ENCODE measurements around the gene MUC15. TPM values are rescaled to one million over a fixed set of nuclear protein-coding genes. Genes with fewer than 3 reads are reported as not detected.
"Not testable (repeated sequence)": the region's sequence is repeated elsewhere in the genome, so short reads cannot be mapped to it uniquely, and the experiment has no call there.

Gene MUC15, protein sequence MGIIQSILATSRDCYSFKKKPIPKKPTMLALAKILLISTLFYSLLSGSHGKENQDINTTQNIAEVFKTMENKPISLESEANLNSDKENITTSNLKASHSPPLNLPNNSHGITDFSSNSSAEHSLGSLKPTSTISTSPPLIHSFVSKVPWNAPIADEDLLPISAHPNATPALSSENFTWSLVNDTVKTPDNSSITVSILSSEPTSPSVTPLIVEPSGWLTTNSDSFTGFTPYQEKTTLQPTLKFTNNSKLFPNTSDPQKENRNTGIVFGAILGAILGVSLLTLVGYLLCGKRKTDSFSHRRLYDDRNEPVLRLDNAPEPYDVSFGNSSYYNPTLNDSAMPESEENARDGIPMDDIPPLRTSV
- not detected in 2 replicates for total RNA-seq

DNA sequence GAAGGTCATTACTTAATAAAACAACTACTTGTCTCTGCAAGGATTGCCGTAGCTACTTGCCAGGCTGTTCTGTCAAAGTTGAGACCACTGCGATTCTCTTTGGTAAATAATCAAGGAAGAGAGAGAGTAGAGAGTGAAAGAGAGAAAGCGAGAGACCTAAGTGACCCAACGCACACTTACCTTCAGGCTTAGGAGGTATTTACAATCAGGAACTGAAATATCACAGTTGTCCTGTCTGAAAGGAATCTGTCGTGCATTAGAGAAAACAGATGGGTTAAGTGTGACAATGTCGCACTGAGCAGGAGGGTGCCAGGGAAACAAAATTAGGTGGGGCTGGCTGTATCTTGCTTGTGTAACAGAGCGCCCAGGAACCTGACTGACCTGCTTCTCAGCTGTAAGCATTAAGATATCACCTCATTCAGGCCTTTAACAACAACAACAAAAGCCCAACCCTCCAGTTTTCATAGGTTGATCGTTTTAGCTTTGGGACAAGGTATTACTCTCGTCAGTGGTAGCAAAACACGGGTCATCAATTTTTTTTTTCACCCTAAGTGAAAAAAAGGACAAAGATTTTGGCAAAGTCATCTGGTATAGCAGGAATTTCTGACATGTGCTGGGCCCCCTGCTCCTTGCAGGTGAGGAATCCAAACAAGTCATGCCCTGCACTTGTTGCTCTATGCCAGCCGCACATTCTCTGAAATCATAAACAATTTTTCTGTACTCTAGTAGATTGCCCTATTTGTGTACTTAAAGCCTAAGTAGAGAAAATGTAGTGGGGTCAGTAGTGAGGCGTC lies at the start of gene MUC15:
Gene MUC15, minus strand, starts transcription at position 403 of the 794 bp plus-strand sequence. CDS start 5,169 bp downstream, outside the sequence.
- intact Hi-C loops (cut with micrococcal nuclease): no loop called here

DNA sequence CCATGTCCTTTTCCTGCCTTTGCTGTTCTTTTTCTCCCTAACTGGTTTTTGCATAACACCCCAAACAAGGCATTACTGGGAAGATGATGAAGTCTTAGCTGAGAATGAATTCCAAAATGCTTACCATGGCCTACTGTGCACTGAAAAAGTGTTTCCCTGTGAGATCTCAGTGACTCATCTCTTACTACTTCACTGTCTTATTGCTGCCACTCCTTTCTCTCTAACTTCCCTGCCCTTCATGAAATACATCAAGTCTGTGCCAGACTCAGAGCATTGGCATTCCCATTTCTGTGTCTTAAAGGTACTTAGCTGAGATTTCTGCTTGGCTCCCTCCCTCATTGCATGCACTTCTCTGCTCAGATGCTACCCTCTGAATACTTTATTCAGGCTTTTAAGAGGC lies 49.1 kb upstream of the MUC15 start:
- intact Hi-C loops (cut with micrococcal nuclease): no loop called here

DNA sequence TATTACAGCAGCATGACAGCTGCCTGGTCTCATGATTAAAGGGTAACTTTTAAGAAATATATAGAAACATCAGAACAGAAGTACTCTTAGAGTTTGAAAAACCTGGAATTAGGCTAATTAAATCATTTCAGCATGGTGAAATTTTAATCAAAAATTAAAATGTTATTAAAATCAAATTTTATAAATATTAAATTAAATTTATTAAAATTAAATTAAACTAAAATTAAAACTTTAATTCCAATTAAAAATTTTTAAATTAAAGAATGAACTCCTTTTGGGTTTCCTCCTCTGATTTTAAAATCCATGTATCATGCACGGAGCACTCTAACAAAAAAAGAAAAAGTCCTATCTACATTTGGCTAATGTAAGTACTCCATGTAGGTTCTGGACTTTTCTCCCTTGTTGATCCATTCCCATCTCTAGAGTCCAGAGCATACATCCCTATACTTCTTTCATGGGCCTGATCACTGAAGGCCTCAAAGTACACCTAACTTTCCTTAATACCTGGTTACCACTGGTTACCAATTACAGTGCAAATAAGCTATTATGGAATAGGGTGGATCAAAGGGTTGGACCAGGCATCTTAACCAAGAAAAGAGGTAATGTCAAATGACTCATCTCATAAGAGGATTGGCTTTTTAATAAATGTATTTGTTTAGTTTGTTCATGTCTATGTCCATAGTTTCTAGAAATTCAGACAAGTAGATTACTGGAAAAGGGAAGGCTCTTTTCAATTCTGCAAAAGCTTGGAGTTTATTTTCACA lies 48.4 kb upstream of the MUC15 start:
- intact Hi-C loops (cut with micrococcal nuclease): no loop called here

DNA sequence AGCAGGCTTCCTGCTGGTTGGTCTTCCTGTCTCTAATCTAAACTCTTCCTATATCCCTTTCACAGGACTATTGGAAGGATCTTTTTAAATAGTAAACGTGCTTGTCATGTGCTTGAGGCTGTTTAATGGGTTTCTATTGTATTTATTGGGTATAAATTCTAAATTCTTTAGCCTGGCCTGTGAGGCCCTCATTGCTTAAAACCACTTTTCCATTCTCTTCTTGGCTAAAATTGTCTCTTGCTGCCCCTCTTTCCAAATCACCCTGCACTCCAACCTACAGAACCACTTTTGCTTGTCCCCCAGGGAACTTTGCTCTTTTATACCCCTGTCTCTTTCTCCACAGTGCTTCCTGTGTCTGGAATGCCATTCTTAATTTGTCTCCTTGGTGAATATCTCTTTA lies 46.4 kb upstream of the MUC15 start:
- intact Hi-C loops (cut with micrococcal nuclease): no loop called here

DNA sequence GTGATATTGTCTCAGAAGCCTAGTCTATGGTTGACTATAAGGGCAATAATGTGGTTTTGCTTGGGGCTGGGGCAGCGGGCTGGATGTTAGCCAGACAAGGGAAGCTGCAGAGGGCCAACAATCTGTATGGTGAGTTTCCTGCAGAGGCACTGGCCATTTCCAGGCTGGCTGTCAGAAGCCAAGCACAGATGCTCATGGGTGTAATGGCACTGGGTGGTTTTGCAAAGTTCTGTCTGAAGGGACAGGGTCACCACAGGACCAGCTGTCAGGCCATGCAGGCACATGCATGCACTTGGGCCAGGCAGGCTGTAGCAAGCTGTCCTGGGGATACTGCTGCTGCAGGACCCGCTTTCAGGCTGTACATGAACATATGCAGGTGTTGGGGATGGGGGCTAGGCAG lies 41.7 kb upstream of the MUC15 start:
- intact Hi-C loops (cut with micrococcal nuclease): no loop called here

DNA sequence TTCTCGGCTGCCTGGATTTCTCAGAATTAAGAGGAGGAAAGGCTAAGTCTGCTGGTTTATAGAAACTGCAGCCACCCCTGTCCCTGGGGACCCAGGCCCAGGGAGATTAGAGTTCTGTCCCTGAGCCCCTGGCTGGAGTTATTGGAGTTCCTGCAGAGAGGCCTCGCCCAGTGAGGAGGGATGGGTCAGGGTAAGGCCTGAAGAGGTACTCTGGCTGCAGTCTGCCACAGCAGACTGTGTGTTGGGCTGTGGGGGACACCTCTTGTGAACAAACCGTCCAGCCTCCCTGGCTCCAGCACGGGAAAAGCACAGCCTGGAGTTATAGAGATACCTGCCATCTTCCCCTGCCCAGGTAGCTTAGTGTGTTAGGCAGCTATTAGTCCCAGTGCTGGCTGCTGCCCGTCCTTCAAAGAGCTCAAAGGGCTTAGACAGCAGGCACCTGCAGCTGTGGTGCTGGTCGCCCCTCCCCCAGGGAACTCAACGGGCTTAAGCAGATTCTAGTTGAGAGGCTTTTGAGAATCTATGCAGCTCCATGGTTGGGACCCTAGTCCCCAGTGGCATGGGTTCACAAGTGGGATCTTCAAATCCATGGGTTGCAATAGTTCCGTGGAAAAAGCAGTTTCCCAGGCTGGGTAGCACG lies 36.6 kb upstream of the MUC15 start:
- intact Hi-C loops (cut with micrococcal nuclease): no loop called here

DNA sequence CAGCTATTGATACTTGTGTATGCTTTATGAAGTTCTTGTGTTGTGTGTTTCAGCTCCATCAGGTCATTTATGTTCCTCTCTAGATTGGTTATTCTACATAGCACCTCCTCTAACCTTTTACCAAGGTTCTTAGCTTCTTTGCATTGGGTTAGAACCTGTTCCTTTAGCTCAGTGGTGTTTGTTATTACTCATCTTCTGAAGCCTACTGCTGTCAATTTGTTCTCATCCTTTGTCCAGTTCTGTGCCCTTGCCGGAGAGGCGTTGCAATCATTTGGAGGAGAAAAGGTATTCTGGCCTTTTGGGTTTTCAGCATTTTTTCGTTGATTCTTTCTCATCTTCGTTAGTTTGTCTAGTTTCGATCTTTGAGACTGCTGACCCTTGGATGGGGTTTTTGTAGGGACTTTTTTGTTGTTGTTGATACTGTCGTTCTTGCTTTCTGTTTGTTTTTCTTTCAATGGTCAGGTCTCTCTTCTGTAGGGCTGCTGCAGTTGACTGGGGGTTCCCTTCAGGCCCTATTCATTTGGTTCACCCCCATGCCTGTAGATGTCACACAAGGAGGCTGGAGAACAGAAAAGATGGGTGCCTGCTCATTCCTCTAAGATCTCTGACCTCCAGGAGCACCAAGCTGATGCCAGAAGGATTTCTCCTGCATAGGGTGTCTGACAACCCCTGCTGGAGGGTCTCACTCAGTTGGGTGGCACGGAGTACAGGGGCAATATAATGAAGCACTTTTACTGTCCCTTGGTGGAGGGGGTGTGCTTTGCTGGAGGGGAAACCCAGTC lies 35.9 kb upstream of the MUC15 start:
- intact Hi-C loops (cut with micrococcal nuclease): no loop called here

DNA sequence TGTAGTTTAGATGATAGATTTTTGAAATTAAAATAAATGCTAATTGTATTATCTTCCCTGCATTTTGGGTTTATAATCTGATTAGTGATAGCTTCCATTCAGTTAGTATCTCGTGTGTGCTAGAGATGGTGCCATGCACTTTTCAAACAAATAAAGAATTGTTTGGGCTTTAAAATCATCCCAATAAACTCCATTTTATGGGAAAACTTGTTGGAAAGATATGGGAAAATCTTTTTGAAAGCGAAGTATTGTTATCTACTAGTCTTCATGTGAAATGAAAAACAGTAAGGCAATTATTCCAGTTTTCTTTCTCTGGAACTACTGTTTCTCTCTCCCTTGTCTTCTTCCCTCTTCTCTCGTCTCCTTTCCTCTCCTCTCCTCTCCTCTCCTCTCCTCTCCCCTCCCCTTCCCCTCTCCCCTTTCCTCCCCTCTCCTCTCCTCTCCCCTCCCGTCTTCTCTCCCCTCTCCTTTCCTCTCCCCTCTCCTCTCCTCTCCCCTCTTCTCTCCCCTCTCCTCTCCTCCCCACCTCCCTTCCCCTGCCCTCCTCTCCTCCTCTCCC lies 27.9 kb upstream of the MUC15 start:
- intact Hi-C loops (cut with micrococcal nuclease): no loop called here

DNA sequence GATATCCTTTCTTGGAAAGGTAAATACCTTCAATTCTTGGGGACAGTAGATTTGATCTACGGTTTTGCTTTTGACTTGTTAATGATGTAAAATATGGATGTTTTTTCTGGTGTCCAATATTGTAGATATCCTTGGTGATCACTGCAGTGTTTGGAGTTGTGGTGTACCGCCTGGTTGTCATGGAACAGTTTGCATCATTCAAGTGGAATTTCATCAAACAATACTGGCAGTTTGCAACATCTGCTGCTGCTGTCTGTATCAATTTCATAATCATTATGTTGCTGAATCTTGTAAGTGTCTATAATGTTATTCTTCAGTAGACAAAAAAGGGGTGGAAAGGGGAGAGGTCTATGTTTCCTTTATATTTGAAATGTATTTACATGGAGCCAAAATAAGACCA lies 27.4 kb upstream of the MUC15 start:
- intact Hi-C loops (cut with micrococcal nuclease): no loop called here

DNA sequence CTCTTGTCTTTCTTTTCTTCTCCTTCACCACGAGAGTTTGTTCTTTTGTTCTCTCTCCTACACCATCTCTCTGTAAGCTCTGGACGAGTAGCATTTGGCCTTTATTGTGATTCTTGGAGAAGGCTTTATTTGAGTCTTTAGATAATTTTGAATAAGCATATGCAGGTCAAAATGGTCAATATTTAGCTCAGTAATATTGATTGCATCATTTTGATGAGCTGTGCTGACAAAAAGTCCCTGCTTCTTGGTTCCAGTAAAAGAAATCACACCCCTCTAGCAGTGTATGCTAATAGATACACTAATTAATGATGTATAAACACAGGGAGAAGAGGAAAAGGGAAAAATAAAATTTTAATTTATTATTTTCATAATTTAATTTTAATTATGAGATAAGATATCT lies 25.8 kb upstream of the MUC15 start:
- intact Hi-C loops (cut with micrococcal nuclease): no loop called here

DNA sequence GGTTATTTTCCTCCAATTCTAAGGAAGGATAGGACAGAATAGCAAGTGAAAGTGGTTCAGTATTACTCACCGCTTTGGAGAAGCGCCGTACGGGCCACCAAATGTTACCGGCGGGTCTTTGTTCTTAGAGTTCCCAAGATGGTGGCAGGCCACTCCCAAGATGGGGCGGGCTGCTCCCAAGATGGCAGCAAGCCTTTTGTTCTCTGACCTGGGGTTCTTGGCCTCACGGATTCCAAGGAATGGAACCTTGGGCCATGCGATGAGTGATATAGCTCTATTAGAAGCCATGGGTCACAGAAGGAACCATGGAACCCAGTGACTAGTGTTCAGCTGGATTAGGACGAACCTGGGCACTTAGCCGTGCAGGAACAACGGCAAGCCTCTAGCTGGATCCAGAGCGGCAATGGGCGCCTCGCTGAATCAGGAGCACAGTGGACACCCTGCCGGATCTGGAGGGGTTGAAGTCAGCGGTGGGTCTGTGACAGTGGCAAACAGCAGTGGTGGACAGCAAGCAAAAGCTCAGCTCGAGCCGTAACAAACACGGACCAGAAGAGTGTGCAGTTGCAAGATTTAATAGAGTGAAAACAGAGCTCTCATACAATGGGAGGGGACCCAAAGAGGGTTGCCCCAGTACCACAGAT lies 25.1 kb upstream of the MUC15 start:
- intact Hi-C loops (cut with micrococcal nuclease): not testable (repeated sequence)

DNA sequence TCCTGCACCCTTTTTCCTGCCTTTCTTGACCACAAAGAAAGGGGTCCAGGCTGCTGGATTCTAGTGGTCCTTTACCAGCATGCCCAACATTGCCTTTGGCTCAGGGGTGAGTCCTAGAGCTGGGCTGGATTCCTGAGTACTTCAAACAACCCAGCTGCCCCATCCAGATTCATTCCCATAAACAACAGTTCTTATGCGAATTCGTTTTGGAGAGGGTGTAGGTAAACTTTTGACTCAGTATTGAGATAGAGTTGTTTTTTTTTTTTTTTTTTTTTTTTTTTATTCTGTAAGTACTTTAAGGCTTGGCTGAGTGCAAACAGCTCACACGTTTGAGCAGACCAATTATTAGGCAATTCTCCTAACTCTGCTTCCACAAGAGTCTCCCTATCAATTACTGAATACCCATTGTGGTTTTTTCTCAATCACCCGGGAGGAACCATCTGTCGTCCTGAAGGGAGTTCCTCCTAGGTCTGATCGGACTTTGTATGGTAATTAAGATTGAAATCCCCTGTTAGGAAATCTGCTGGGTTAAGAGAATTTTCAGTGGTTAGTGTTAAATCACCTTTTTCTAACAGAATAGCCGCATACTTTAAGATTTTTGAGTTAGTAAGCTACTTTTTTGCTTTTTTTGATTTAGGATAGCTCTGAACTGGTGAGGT lies 23.3 kb upstream of the MUC15 start:
- intact Hi-C loops (cut with micrococcal nuclease): not testable (repeated sequence)

DNA sequence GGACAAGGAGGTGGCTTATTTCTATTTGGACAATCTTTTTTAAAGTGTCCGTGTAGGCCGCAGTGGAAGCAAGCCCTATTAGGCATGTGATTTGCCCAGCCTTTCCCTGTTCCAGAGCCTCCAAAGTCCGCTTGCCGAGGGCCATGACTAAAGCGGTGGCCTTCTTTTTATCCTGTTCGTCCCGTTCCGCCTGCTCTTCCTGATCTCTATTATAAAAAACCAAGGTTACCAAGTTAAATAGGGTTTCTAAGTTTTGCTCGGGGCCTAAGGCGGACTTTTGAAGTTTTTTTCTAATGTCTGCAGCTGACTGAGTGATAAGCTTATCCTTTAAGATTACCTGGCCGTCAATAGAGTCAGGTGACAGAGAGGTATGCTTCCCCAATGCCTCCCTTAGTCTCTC lies 21.6 kb upstream of the MUC15 start:
- intact Hi-C loops (cut with micrococcal nuclease): no loop called here

DNA sequence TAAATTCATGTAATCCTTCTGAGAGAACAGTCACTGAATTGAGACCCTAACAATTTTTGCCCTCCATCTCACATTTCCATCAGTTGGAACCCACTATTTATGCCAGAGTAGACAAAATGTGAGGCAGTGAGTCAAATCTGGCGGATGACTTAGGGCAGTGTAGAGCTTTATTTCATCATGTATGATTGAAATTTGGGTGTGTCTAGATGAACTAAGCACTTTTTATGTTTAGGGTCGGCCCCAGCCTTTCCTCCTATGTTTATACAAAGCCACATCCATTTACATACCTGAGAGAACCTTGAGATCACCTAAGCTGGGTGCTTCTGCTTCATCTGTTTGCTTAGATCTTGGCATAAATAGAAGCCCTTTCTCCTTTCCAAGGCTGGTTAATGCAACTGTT lies 15.0 kb upstream of the MUC15 start:
- intact Hi-C loops (cut with micrococcal nuclease): no loop called here

DNA sequence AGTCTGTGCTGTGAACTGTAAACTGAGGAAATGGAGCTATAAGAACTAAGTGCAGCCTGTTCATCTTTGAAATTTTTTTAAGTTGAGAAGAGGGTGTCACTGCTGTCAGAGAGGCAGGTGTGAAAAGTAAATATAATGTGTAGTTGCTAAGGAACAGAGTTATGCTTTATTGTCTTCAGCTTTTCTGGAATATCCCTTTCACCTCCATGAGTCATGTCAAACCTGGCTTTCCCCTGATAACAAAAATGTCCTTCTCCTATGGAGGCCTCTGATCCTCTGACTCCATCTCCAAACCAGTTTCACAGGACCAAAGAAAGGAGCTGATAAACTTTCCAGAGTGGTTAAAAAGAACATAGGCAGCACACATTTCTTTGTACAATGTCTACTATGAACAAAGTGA lies 12.8 kb upstream of the MUC15 start:
- intact Hi-C loops (cut with micrococcal nuclease): no loop called here

DNA sequence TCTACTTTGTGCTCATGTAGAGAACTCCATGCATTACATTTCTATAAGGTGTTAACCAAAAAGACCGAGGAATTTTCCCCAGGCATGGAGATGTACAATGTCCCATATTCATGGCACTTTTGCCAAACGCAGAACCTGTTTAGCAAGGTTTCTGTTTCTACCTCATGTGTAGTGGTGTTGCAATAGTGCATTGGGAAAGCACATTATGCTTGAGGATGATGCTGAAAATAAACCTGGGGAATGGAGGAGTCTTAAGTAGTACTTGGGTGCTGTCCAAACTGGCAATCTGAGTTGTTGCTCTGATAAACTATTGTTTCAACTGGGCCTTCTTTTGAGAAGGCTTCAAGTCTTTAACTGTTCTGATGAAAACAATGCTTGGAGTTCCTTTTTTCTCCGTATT lies 11.5 kb upstream of the MUC15 start:
- intact Hi-C loops (cut with micrococcal nuclease): no loop called here

DNA sequence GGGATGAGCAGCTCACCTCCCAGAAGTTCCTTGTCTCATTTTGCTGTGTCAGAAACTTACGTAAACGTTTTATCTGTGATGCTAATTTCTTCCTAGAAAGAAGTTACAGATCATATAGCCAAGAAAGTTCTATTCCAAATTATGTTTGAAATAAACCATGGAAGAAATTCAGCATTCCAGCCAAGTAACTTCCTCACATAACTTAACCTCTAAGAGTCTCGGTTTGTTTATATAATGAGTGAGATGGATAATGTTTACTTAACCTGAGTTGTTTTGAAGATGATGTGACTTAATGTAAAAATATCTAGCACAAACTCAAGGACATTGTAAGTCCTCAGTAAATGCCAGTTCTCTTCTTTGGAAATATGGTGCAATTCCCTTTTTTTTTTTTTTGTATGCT lies 8.9 kb upstream of the MUC15 start:
- intact Hi-C loops (cut with micrococcal nuclease): no loop called here

DNA sequence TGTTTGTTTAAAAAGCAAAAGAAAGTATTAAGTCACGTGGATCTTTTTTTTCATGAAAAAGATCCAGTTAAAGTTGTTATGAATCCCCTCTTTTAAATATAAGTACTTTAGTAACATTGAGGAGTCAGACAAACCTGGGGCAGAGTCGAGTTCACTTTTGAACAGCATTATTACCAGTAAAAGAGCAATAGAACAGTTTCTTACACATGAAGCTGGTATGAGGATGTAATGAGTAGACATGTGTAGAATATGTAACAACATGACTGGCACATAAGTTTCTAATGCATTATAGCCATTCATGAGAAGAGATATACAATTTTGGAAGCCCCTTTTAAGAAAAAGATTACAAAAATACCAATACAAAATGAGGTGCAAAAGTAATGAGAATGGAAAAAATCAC lies 7.6 kb upstream of the MUC15 start:
- intact Hi-C loops (cut with micrococcal nuclease): no loop called here

DNA sequence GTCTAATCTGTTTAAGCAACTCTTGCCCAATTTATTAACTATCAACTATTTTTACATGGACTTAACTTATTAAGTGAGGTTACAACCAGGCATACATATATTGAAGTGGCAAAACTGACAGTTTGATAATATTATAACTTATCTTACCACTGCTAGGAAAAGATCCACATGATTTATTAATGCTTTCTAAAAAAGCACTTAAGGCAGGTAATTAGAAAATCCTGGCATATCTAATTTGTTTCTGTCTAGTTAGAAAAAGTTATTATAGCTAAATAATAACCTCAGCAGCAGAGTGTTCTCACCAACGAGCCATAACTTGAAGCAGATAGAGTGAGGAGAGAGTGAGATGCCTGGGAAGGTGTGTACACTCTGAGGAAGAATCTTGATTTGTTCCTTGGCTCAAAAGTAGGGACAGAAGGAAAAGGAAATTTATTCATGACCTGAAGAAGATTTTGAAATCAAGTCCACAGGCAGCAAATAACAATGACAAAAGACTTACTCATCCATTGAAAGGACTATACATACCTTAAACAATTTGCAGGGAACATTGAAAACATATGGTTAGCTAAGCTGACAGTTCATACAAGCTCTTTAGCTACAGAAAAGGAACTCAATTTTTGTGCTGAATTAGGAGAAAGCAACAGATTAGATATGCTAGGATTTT lies 7.1 kb upstream of the MUC15 start:
- intact Hi-C loops (cut with micrococcal nuclease): no loop called here
